GM18873 (cell line): ENCODE measurements around the gene C10orf143.

Source experiments
- ATAC-seq: cut with Tn5 transposase; IDR thresholded peaks from one replicate; pipeline ENCODE4 v1.9.1; 2021; ENCODE audit warnings: mild to moderate bottlenecking, moderate library complexity, moderate number of reproducible peaks; ENCODE audit not compliant: unreplicated experiment, low FRiP score

The C10orf143 gene

GRCh38 chr10:130062201-130062600 lies 48.4 kb downstream of the C10orf143 start:
- ATAC-seq: no peak

- no peak for ATAC-seq
These were observed 48.9 kb downstream of the C10orf143 start for GRCh38 chr10:130061760-130062159.

GRCh38 chr10:130054021-130054420 lies 56.6 kb downstream of the C10orf143 start:
- no peak for ATAC-seq

GRCh38 chr10:130053561-130053960 lies 57.1 kb downstream of the C10orf143 start:
- no peak for ATAC-seq

- ATAC-seq: no peak
These were observed 58.4 kb downstream of the C10orf143 start for GRCh38 chr10:130052193-130052592.

- ATAC-seq: no peak
These were observed 59.9 kb downstream of the C10orf143 start for GRCh38 chr10:130050721-130051120.

- ATAC-seq: no peak
These were observed 60.6 kb downstream of the C10orf143 start for GRCh38 chr10:130049987-130050386.

GRCh38 chr10:130049244-130049643 lies 61.4 kb downstream of the C10orf143 start:
- ATAC-seq: no peak

- no peak for ATAC-seq
These were observed 62.5 kb downstream of the C10orf143 start for GRCh38 chr10:130048081-130048480.

GRCh38 chr10:130047336-130047735 lies 63.3 kb downstream of the C10orf143 start:
- ATAC-seq: no peak

GRCh38 chr10:130046591-130046990 lies 64.0 kb downstream of the C10orf143 start:
- ATAC-seq: no peak

- ATAC-seq: no peak
These were observed 64.8 kb downstream of the C10orf143 start for GRCh38 chr10:130045801-130046321.

GRCh38 chr10:130045091-130045652 lies 65.5 kb downstream of the C10orf143 start:
- no peak for ATAC-seq

- ATAC-seq: no peak
These were observed 66.3 kb downstream of the C10orf143 start for GRCh38 chr10:130044067-130045061.

- ATAC-seq: no peak
These were observed 67.1 kb downstream of the C10orf143 start for GRCh38 chr10:130043491-130043890.

GRCh38 chr10:130042381-130042780 lies 68.2 kb downstream of the C10orf143 start:
- no peak for ATAC-seq

- ATAC-seq: no peak
These were observed 68.9 kb downstream of the C10orf143 start for GRCh38 chr10:130041451-130042371.

- no peak for ATAC-seq
These were observed 69.8 kb downstream of the C10orf143 start for GRCh38 chr10:130040817-130041330.

GRCh38 chr10:130040351-130040750 lies 70.3 kb downstream of the C10orf143 start:
- no peak for ATAC-seq

- no peak for ATAC-seq
These were observed 71.5 kb downstream of the C10orf143 start for GRCh38 chr10:130039141-130039540.
